ENCODE results near the gene PPM1M.

- TF ChIP-seq CTCF (IDR thresholded peaks at IDR 0.05), result peak in 5 of 7 experiments; percentile 82 to 95 (median 92)
- no peak for TF ChIP-seq POLR2A (IDR thresholded peaks at IDR 0.05)
Observed at GRCh38 chr3:52231502-52232278, 13.9 kb upstream of the PPM1M start.

All from stomach (tissue), 4 donors.